NT2/D1 (cell line): ENCODE results near the gene KAZN.

Experiments
- YY1 ChIP-seq: IDR thresholded peaks from 2 replicates; pipeline ENCODE4 v1.6.1; 2011; ENCODE audit not compliant: insufficient read length, insufficient read depth
- ZNF274 ChIP-seq: IDR thresholded peaks from 2 replicates; pipeline ENCODE4 v1.6.1; 2011; ENCODE audit warnings: mild to moderate bottlenecking, low read depth, low read length

DNA sequence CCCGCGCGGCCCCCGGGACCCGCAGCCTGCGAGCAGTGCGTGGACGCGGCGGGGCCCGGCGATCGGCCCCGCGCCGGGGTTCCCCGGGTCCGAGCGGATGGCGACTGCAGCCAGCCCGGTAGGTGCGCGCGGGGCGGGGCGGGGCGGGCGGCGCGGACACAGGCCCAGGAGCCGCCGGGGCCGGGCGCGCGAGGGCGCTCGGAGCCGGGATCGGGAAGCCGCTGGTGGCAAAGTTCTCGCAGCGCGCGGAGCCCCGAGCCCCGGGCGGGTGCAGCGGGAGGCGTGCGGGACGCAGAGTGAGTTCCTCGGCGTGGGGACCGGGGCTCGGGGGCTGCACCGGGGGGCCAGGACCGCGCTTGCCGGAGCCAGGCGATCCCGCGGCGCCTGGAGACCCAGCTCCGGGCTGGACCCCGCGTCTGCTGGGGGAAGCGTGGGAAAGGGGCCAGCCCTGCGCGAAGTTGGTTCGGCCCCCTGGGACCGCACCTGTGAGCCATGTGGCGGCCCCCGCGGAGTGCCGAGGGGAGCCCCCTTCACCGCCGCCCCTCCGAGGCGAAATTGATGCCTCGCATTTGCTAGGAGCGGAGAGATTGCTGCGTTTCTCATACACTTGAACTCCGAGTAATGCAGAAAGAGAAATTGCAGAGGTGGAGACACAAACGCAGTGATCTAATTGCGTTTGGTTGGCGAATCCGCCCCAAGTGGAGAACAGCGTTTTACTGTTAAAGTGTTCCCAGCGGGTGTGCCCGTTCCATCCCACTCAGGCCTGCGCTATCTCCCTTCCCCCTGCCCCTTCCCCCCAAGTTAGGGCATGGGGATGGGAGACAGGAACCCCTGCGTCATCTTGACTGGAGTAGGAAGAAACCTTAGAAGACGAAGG is 326.2 kb downstream of the KAZN start:
- no peak for TF ChIP-seq ZNF274
- no peak for TF ChIP-seq YY1
